Spinal cord (tissue), 10 donors: ENCODE results near the gene GRB7. TPM values are rescaled to one million over a fixed set of nuclear protein-coding genes. Genes with fewer than 3 reads are reported as not detected.

Experiments used
- DNase-seq, 6 donors: peaks; one replicate each; pipeline versions ENCODE4 v3.0.0 to v3.0.0-alpha.2; 2013 to 2015; ENCODE audit warnings: low spot score in 6 of 6, low read depth in 4 of 6
- H3K27ac ChIP-seq: one replicate; pipeline ENCODE4 v1.5.1; 2013; ENCODE audit warnings: low read depth, low read length, control low read depth
- H3K27me3 ChIP-seq: one replicate; pipeline ENCODE4 v1.6.1; 2013; ENCODE audit warnings: low read length; ENCODE audit not compliant: control insufficient read depth, insufficient read depth
- H3K36me3 ChIP-seq: one replicate; pipeline ENCODE4 v1.6.1; 2013; ENCODE audit warnings: low read length; ENCODE audit not compliant: control insufficient read depth, insufficient read depth
- H3K4me1 ChIP-seq: one replicate; pipeline ENCODE4 v1.6.1; 2013; ENCODE audit warnings: low read length; ENCODE audit not compliant: control insufficient read depth, insufficient read depth
- H3K4me3 ChIP-seq: one replicate; pipeline ENCODE4 v1.5.1; 2013; ENCODE audit warnings: low read depth, low read length, control low read depth
- H3K9me3 ChIP-seq: one replicate; pipeline ENCODE4 v1.6.1; 2013; ENCODE audit warnings: low read length; ENCODE audit not compliant: control insufficient read depth, insufficient read depth
- WGBS: methylation state at CpG from one replicate; pipeline ENCODE4 v1.1.5; 2013; ENCODE audit warnings: missing lambda C conversion rate; ENCODE audit not compliant: insufficient coverage; 5-methylcytosine and 5-hydroxymethylcytosine counted together
- polyA plus RNA-seq, 2 donors: library from polyadenylated mRNA; unstranded; fragments of 120-200 nt; gene quantifications; one replicate each; pipeline ENCODE4 v1.2.1, GENCODE V29; 2013; ENCODE audit not compliant: insufficient read length in 2 of 2
- total RNA-seq, 2 donors: library from RNA; depleted of rRNA in 1 of 2; stranded (reverse); fragments of 120-200 nt in 1 of 2; fragments of >200 nt in 1 of 2; gene quantifications; one replicate each; pipeline versions ENCODE4 v1.2.3 to v1.2.4, GENCODE V29; 2013 to 2014
- donor health status: healthy.

Gene GRB7
- total and polyA plus RNA-seq, 4 donors: 0.43 to 2.6 (median 0.54) TPM; not detected in 1

DNA sequence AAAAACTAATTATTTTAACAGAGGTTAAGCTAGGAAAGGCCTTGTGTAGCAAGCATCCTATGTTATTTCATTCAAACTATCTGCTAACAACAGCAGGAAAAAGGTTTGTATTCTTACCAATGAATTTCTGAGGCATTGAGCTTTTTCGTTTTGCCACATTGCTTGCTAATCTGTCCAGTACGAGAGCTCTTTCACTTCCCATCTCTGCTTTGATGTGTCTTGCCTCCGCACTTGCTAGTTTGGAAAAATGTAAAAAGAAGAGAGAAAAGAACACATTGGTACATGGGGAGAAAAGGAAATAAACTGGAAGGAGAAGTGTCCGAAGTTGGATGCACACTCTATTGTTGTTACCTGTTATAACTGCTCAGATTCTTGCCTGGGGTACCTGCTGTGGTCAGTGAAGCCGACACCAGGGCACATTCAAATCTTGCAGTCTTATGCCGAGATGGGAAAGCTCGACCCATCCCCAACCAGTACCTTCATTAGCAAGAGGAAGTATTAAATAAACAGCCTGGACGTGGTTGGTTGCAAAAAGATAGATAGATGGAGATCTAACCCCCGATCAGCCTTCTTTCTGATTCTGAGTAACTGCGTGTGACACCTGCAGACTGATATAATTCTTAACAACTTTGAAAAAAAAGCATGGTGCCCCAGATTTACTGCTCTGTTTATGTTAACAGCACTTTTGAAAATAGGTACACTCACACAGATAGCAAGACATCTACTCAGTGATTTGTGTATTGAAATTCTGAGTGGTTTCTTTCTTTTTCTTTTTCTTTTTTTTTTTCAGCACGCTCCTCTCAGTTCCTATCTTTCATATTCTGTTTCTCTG is 40.0 kb downstream of the GRB7 start:
- H3K27me3 ChIP-seq: peaks cover 8% of the 10 kb centered on the region
- no peaks in the 10 kb centered on the region for H3K9me3 ChIP-seq
- no peaks in the 10 kb centered on the region for H3K4me1 ChIP-seq
- no peak overlapping the region for H3K4me3 ChIP-seq
- WGBS: 81% methylated on average over 3 of the region's 11 CpGs
- DNase-seq: no peak
- no peaks in the 10 kb centered on the region for H3K36me3 ChIP-seq
- H3K27ac ChIP-seq: no peak overlapping the region

DNA sequence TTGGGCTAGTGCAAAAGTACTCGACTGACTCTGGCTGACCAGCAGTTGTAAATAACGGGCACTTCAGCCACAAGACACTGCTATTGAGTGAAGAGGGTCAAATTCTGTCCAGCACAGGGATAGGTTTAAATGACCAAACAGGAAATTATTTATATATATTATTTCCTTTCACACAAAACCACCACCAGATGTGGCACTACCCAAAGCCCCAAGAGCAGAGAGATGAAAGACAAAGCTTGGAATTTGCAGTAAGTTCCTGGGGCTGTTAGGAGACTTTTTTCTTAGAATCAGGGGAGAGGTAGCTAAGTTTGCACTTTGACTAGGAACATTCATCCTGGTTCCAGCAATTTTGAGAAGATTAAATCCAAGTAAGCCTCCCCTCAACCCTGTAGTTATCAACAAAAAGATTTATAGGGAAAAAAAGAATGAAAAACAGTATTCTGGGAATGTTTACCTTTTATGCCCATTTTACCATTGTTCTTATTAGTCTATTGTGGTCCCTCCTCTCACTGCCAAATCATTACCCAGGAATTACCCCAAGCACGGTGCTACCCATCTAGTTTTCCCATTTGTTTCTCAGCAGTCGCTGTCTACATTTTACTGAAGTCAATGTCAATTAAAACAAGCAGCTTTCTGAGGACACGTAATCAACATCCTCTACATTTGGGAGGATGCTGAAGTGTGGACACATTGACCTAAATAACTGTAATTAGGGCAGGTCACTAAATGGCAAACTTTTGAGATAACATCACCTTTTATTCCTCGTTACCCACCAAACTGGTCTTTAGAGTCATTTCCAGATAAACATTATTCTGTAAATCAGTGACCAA is 43.5 kb downstream of the GRB7 start:
- Histone ChIP-seq H3K4me3 (no peak overlapping the region), H3K4me1 (no peaks in the 10 kb centered on the region), H3K27ac (no peak overlapping the region), H3K27me3 (peaks cover 4% of the 10 kb centered on the region), H3K36me3 (no peaks in the 10 kb centered on the region), H3K9me3 (no peaks in the 10 kb centered on the region)
- no peak for DNase-seq
- 33% methylated on average over 1 of the region's 6 CpGs for WGBS

DNA sequence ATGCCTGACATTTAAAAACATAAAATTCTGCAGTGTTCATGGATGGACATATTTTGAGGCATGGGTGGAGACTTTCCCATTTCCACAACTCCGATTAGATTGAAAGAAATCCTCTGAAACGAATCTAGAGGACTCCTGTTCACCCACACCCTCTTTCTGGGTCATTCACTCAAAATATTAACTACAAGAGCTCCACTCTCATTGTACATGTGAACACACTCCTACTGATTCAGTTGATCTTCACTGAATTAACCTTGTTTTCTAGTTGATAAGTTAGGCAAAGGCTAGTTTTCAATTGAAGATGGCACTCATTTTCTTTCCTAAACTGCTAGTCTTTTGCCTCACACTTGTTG is 44.1 kb downstream of the GRB7 start:
- WGBS: 79% methylated on average over 2 of the region's 2 CpGs
- DNase-seq: no peak
- H3K27me3 ChIP-seq: peaks cover 4% of the 10 kb centered on the region

DNA sequence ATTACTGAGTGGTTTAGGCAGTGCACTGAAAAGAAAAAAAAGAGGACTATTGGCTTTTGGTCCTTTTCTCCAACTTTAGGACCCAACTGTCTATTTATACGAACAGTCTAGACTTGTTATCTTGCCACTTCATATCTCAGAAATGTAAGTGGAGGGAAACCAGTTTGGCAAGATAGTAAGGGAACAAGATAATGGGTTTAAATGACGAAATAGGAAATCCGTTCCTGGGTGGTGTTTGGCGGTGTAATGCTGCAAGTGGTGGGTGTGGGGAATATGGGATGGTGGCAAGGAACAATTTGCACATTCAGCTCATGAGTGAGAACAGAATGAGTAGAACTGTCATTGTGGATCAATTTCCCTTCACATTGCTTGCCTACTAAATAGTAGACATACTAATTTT is 44.7 kb downstream of the GRB7 start:
- Histone ChIP-seq H3K4me1 (no peaks in the 10 kb centered on the region), H3K9me3 (no peaks in the 10 kb centered on the region), H3K27me3 (peaks cover 4% of the 10 kb centered on the region), H3K4me3 (no peak overlapping the region), H3K27ac (no peak overlapping the region), H3K36me3 (no peaks in the 10 kb centered on the region)
- no peak for DNase-seq
- WGBS: 63% methylated on average over 2 of the region's 4 CpGs

More for the DNA sequence above, 44.1 kb downstream of the GRB7 start:
- no peaks in the 10 kb centered on the region for H3K4me1 ChIP-seq
- no peaks in the 10 kb centered on the region for H3K36me3 ChIP-seq
- no peaks in the 10 kb centered on the region for H3K9me3 ChIP-seq
- H3K27ac ChIP-seq: no peak overlapping the region
- H3K4me3 ChIP-seq: no peak overlapping the region

DNA sequence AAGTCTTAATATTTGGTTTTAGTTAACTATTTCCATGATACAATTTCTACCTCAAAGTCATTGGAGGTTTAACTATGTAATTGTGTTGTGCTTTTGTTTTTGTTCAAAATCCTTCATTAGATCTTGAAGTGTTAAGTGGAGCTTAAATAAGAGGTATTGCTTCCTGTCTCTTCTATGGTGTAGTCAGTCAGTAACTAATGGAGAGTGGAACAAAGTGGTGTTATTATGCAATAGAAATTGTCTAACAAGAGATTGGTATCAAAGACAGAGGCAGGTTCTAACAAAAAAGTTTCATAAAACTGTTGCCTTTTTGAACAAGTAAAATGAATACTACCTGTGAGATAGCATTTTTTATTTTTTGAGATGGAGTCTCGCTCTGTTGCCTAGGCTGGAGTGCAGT is 45.2 kb downstream of the GRB7 start:
- Histone ChIP-seq H3K9me3 (no peaks in the 10 kb centered on the region), H3K27ac (no peak overlapping the region), H3K27me3 (peaks cover 4% of the 10 kb centered on the region), H3K36me3 (no peaks in the 10 kb centered on the region), H3K4me3 (no peak overlapping the region), H3K4me1 (no peaks in the 10 kb centered on the region)
- WGBS: 100% methylated on average over 1 of the region's 1 CpG
- no peak for DNase-seq

DNA sequence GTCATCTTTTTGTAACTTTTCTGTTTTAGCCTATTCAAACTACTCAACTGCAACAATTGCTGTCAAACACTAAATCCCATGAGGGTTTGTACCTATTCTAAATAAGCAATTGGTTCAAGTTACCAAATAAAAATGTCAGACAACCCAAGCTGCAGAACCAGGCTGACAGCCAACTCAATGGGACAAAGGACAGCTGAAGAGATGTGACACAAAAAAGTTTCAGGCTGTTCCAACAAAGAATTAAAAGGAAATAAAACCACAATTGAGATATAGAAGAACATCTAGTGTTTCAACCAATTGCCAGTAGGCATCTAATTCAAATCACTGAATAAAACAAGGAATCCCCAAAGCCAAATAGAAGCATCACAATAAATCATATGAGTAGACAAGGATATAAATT is 49.3 kb downstream of the GRB7 start:
- Histone ChIP-seq H3K4me1 (no peaks in the 10 kb centered on the region), H3K27me3 (no peaks in the 10 kb centered on the region), H3K4me3 (no peak overlapping the region), H3K36me3 (no peaks in the 10 kb centered on the region), H3K27ac (no peak overlapping the region), H3K9me3 (no peaks in the 10 kb centered on the region)
- DNase-seq: peak in 1 of 6 donors; percentile 17

DNA sequence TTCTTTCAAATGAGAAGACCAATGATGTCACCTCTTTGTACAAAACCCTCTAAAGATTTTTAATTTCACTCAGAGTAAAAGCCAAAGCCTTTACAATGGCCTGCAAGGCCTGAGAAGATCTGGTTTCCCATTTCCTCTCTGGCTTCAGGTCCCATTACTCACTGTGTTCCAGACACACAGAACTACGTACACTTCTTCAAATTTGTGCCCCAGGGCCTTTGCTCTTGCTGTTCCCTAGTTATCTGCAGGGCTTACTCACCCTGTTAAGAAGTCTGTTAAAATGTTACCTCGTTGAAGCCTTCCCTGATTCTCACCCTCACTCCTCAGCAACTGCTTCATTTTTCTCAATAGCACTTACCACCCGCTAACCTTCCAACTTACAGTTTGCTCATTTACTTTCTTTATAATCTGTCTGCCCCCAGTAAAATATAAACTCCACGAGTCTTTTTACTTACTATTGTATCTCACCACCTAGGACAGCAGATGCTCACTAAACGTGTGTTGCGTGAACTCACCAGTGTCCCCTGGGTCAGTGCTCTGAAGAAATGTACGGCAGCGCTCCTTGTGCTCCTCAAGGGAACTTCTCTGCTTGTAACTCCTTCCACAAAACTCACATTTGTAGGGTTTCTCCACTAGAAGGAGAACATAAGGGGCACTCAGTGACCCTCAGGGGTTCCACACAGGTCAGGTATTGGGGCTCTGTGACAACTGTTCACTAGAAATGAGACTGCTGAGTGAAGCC is 50.2 kb downstream of the GRB7 start:
- no peak overlapping the region for H3K4me3 ChIP-seq
- WGBS: 88% methylated on average over 8 of the region's 8 CpGs
- no peaks in the 10 kb centered on the region for H3K4me1 ChIP-seq
- DNase-seq: no peak
- no peaks in the 10 kb centered on the region for H3K9me3 ChIP-seq
- no peak overlapping the region for H3K27ac ChIP-seq
- H3K36me3 ChIP-seq: no peaks in the 10 kb centered on the region
- no peaks in the 10 kb centered on the region for H3K27me3 ChIP-seq

DNA sequence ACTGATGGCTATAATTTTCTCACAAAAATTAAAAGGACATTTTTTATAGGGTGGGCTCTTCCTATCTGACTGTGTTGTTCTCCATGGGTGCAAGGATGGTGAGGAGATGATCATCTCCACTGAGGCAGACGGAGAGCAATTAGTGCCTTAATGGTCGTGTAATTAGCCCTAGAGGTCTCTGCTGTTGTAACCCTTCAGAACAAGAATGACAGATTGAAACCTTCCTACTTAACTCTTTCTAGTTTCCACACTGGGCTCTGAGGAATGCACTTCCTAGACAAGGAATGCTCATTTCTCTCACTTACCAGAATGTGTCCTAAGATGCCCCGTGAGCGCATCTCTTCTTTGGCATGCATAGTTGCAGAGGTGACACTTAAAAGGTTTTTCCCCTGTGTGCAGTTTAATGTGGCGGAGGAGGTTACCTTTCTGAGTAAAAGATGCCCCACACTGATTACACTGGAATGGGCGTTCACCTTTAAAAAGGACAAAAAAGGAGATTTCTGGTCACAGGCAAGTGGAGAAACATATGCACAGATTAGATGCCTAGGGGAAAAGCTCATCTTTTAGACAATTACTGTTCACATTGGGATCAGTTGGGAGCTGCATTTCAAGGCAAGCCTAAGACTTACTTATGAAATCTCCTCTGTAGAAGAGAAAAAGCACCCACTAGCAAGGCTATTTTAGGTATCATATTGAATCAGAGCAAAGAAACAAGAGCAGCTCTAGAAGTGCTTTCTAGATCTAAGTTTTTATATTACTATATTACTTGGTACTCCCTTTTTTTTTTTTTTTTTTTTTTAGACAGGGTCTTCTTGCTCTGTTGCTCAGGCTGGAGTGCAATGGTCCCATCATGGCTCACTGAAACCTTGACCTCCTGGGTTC is 53.6 kb downstream of the GRB7 start:
- Histone ChIP-seq H3K4me1 (no peaks in the 10 kb centered on the region), H3K9me3 (no peaks in the 10 kb centered on the region), H3K27ac (no peak overlapping the region), H3K27me3 (peaks cover 4% of the 10 kb centered on the region), H3K36me3 (no peaks in the 10 kb centered on the region), H3K4me3 (no peak overlapping the region)
- WGBS: 53% methylated on average over 2 of the region's 6 CpGs
- DNase-seq: peak in 1 of 6 donors; percentile 24
